Measurements from ENCODE around the gene L1CAM.

L1CAM gene, protein sequence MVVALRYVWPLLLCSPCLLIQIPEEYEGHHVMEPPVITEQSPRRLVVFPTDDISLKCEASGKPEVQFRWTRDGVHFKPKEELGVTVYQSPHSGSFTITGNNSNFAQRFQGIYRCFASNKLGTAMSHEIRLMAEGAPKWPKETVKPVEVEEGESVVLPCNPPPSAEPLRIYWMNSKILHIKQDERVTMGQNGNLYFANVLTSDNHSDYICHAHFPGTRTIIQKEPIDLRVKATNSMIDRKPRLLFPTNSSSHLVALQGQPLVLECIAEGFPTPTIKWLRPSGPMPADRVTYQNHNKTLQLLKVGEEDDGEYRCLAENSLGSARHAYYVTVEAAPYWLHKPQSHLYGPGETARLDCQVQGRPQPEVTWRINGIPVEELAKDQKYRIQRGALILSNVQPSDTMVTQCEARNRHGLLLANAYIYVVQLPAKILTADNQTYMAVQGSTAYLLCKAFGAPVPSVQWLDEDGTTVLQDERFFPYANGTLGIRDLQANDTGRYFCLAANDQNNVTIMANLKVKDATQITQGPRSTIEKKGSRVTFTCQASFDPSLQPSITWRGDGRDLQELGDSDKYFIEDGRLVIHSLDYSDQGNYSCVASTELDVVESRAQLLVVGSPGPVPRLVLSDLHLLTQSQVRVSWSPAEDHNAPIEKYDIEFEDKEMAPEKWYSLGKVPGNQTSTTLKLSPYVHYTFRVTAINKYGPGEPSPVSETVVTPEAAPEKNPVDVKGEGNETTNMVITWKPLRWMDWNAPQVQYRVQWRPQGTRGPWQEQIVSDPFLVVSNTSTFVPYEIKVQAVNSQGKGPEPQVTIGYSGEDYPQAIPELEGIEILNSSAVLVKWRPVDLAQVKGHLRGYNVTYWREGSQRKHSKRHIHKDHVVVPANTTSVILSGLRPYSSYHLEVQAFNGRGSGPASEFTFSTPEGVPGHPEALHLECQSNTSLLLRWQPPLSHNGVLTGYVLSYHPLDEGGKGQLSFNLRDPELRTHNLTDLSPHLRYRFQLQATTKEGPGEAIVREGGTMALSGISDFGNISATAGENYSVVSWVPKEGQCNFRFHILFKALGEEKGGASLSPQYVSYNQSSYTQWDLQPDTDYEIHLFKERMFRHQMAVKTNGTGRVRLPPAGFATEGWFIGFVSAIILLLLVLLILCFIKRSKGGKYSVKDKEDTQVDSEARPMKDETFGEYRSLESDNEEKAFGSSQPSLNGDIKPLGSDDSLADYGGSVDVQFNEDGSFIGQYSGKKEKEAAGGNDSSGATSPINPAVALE

DNA sequence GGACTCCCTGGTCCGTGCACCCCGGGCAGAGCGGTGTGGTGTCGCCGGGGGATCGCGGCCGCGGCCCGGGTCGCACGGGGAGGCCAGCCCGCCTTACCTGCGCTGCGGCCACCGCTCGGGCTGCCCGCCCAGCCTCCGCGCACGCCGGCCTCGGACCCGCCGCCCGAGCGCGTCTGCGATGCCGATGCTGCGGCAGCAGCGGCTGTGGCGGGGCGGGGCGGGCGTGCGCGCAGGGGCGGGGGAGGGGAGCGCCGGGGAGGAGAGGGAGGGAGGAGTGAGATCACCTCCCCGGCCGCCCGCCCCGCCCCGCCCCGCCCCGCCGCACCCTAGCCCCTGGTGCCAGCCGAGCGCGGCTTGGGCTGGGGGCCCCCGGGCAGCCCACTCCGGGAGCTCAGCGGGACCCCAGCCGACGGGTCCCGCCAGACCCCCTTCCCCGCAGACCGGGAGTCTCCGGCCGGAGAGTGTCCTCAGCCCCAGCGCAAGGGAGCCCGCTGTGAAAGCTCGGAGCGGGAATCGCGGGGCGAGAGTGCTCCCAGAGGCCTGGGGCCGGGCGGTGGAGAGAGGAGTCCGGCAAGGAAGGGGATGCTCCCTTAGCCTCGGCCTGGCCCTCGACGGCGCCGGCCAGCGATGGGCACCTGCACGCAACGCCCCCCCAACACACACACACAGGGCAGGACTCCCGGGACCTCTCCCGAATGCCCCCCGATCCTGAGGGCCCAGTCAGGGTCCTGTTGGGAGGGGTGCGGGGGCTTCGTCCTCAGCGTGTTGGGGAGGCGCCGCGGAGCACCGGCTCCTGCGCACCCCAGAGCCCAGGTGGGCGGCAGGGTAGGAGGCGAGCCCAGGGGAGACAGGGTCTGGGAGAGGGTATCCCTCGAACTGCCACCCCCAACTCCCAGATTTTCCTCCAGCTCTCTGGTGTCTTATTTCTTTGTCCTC, at the start of gene L1CAM:
Gene L1CAM (minus strand): TSS at position 206 of the 936 bp plus-strand sequence. CDS start 10,337 bp downstream, outside the sequence.
- DNase-seq, result peak; percentile 28

DNA sequence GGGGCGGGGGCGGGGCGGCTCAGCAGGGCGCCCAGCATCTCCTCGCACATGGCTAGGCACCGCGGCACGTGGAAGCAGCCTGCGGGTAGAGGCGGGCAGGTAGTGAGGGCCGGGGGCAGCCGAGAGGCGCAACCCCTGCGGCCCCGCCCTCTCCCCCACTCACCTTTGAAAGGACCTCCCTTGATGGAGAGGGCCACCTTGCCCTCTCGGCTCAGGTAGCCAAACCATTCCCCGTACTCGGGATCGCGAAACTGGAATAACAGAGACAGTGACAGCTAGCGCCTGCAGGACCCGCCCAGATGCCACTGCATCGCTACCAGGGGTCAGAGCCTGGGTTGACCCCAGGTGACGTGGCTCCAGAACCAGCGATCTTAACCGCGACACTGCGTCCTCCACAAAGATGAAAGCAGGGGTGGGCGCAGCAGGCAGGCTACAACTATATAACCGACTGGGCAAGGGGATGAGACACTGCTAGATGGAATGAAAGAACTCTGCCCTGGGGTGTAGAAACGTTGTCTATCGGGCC, 49.4 kb upstream of the L1CAM start:
- no peak for DNase-seq

DNA sequence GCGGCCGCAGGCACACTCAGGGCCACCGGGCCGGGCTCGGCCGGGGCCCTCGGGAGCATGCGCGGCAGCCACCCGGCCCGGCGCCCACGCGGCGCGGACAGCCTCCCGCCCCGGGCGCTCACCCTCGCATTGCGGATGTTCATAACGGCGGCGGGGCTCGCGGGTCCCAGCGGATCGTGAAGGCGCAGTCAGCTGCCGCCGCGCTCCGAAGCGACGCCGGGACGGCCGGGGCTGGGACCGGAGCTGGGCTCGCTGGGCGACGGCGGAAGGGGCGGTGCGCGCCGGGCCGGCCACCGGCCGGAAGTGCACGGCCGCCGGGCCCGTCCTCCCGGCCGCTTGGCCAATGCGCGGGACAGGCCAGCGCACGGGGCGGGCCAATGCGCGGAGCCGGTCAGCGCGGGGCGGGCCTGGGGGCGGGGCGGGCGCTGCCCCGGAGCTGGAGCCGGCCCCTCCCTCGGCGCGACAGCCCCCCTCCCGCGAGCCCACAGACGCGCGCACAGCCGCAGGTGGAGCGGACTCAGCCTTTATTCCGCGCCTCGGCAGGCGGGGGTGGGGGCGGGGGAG, 48.9 kb upstream of the L1CAM start, which contains the start of gene NAA10:
Gene NAA10 (minus strand): TSS at position 276 of the 564 bp plus-strand sequence. CDS start 133 bp downstream, at position 143.
- peak; percentile 61 for DNase-seq

DNA sequence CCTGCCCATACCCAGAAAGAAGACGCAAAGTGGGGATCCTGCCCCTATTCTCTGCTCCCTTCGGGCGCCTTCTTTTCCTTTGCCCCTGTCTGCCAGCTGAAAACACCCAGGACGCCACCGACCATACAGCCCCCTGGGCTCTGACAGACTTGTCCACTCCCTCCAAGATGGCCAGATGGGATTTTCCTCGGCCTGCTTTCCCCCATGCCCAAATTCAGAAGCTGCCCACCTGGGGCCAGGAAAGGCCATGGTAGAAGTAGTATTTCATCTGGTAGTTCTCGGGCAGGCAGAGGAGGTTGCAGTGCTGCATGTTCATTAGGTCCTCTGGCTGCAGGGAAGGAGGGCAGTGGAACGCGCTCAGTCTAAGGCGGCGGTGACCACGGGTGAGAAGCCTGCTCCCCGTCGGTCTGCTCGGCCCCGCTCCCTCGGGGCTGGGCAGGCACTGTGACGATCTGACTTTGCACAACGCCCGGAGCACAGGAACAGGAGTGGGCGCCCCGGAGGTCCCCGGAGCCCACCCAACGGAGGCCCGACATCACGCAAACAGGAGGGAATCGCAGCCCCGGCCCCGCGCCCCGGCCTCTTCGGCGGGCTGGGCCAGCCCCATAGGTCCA, 48.3 kb upstream of the L1CAM start:
- DNase-seq, result no peak

DNA sequence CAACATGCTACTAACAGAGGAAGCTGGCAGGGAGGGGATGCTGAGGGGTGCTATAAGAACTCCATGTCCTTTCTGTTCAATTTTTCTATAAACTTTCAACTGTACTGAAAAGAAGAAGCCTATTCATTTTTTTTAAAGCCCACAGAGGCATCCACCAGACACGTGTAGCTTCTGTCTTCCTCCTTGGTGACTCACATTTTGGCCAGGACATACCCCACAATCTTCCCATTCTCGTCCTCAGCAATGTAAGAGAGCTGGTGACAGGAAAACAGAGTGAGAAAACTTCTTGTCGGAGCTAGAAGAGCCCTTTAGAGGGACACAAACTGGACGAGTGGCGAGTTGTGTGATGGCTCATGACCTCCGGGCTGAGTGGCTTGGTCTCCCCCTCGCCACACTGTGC, 47.8 kb upstream of the L1CAM start:
- no peak for DNase-seq

DNA sequence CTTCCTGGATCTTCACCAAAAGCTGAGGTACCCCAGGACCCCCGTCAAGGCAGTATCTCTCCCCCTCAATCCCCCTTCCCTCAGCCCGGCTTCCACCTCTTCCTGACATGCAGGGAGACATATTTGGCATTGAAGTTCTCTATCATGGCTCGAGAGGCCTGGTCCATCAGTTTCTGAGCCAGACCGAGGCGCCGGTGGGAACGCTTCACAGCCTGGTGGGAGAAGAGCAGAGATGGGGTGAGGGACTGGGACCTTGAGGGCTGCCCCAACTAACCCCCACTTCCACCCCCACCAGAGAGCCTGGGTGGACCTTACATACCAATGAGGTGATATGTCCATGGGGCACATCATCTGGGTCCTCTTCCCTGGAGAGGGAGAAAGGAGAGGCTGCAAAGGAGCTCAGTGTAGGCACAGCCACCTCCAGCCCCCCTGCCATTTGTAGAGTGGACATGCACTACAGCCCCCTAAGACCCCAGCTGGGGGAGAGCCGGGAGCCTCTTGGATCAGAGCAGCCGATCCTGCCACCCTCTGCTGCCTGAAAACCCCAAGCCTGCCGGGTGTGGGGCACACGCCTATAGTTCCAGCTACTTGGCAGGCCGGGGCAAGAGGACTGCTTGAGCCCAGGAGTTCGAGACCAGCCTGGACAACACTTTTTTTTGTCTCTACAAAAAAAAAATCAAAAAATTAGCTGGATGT, 46.4 kb upstream of the L1CAM start:
- DNase-seq, result no peak

DNA sequence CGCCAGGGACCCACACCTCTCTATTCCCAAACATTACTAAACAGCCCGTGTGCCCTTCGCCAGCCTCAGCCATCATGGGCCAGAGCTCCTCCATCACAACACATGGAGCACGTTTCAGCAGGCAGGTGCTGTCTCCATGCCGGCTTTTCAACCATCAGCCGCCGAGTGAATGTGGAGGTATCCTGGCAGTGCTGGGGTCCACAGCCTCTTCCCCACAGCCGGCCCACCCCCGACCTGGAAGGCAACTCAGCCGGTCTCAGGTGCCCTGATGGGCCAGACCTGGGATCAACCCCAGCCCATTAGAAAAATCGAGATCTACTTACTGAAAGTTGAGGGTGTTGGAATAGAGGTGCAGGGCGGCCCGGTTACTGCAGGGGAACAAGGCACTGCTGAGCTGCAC, 45.8 kb upstream of the L1CAM start:
- no peak for DNase-seq

DNA sequence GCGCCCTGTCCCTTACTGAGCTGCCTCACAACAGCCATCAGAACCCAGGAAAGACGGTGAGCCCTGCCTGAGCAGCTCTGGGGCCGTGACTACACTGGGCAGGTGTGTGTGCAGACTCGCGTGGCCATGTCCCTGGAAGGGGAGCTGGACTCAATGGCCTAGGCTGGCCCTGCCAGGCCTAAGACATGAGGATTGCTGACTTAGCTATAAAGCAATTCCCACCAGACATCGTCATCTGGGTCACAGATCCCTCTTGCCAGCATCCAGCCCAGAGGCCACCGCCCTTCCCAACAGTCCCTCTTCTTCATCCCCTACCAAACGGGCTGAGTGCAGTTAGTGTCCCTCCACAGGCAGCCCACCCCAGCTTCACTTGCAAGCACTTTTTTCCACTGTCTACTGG, 45.2 kb upstream of the L1CAM start:
- DNase-seq, result no peak

DNA sequence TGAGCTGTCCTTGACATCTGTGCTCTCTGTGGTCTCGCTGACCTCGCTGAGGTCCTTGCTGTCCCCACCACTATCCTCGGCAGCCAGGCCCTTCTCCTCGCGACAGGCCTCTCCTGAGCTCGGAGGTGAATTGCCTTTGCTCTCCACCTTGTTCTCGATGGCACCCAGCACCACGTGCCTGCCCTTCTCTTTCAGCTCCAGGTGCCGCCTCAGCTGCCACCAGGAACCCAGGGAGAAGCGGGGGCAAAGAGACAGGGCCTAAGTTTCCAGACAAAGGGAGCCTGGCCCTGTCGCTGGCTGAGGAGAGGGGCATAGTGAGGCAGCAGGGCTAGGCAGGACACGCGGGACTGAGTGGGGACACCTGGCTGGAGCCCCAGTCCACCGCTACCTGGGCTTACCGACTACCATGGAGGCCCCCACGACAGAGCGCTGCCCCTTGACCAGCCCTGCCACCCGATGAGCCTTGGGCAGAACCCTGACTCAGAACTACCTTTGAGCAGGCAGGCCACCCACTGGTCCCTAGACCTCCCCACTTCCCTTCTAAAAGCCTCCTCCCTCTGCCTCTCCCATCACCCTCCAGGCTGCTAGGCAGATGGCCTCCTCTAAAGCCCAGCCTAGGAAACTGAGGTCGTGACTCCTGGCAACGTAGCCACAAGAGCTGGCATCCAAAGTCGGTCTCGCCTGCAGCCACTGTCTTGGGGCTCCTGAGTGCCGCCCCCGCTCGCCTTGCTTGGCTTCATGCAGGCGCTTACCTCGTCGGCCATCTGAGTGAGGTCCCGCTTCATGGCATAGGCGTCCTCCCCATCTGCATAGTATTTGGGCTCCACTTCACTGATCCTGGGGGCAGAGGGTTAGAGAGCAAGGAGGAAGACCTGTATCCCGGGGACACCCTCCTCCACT, 44.3 kb upstream of the L1CAM start:
- DNase-seq, result no peak

DNA sequence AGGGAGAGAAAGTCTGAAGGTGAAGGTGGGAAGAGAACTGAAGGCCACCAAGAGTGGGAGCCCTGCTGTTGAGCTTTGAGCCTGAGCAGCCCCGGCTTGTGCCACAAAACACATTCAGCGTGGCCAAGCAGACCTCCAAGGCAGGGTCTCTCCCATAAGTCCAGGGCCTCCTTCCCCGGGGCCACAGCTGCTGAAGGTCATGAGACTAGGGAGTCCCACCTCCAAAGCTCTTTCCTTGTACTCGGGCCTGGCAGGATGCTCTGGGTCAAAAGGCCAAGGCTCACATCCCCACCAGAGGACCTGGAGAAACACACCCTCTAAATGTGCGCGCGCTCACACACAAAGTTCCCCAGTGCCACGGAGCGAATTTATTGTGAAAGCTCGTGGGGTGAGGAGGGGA, 43.6 kb upstream of the L1CAM start:
- no peak for DNase-seq

DNA sequence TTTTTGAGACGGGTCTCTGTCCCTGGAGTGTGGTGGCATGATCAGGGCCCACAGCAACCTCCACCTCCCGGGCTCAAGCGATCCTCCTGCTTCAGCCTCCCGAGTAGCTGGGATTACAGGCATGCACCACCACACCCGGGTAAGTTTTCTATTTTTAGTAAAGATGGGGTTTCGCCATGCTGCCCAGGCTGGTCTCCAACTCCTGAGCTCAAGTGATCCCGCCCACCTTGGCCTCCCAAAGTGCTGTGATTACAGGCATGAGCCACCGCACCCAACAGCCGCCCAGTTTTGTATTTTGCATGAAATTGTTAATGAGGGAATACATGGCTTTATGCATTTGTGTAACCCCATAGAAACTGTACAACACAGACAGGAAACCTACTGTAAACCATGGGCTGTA, 42.9 kb upstream of the L1CAM start:
- peak; percentile 24 for DNase-seq

DNA sequence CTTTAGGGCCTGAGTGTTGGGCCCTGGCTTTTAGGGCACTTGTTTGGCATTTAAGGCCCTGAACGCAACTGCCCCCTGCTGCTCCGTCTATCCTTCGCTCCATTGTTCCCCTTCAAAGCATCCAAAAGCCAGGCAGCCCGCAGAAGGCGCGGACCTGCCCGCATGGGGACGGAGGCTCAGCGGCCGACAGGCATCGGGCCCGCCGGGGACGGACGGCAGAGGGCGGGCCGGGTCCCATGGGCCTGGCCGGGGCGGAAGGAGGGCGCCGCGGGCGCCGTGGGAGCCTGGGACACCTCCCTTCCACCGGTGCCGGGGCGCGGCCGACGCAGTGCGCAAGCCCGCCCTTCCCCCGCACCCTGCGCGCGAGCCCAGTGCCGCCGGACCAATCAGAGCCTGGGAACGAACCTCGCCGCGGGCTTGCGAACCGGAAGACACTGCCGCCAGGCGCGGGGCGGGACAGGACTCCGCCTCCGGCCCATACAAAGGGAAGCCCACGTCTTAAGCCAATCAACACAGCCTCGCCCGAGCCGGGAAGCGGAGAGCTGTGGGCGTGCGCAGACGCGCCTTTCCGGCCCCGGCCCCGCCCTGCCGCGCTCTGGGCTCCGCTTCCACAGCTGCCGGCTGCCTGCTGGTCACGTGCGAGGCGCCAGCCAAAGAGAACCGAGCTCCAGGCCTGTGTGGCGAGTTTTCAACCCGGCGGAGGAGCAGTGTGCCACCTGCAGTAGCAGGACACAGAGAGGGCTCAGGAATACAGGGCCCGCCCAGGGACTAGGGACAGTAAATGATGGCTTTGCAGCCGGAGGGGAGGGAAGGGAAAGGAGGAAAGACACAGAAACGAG, 42.2 kb upstream of the L1CAM start:
- peak; percentile 94 for DNase-seq

DNA sequence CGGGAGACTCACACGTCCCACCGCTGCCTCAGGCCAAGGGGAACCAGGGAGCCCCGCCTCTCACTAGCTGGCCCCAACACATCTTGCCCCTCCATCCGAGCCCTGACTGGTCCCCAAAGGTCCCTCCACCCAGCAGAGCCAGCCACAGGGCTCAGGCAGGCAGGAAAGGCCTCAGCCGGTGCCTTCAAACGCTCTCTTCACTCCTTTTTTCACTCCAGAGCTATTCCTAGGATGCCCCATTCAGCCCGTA, 41.6 kb upstream of the L1CAM start:
- no peak for DNase-seq

DNA sequence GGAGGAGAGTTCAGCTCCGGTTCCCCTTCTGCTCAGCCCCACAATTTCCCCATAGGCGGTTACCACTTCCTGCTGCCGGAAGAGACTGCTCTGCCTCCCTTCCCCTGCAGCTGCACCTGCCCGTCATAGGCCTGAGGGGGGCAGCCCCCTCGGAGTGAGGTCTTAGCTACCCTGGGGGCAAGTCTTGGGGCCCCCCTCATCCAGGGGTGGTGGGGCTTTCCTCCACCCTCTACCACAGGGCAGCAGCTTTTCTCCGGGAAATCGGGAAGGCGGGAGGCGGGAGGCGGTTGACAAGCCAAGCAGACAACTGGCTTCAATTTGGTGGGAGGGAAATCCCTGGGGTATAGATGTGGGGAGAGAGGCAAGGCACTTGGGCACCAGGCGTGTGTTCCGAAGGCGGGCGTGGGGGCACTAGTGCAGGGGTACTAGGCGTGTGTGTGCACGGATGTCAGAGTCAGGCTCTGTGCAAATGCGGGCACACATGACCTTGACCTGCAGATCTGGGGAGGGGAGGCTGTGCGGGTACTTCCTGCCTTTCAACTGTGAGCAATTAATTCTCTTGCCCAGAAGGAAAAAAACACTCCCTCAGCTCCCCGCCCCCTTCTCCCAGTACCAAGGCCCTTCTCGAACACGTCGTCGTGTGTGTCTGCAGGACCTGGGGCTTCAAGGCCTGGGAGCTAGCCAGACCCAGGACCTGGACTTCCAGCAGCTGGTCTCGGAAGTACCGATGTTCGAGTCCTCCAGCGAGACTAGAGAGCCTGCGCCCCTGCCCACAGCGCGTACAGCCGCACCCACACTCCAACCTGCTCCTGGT, 41.1 kb upstream of the L1CAM start:
- peak; percentile 76 for DNase-seq

DNA sequence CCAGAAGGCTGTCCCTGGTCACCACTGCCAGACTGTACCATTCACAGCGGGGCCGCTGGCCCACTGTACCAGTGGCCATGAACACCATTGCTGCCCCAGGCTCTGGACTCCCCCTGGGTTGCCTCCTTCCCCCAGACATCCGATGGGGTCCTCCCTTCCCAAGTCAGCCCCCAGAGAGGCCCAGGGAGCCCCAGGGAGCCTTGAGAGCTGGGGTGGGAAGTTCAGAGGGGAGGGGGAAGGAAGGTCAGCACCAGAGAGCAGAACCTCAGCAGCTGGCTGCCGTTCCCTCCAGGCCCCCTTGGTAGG, 40.5 kb upstream of the L1CAM start:
- DNase-seq, result no peak

DNA sequence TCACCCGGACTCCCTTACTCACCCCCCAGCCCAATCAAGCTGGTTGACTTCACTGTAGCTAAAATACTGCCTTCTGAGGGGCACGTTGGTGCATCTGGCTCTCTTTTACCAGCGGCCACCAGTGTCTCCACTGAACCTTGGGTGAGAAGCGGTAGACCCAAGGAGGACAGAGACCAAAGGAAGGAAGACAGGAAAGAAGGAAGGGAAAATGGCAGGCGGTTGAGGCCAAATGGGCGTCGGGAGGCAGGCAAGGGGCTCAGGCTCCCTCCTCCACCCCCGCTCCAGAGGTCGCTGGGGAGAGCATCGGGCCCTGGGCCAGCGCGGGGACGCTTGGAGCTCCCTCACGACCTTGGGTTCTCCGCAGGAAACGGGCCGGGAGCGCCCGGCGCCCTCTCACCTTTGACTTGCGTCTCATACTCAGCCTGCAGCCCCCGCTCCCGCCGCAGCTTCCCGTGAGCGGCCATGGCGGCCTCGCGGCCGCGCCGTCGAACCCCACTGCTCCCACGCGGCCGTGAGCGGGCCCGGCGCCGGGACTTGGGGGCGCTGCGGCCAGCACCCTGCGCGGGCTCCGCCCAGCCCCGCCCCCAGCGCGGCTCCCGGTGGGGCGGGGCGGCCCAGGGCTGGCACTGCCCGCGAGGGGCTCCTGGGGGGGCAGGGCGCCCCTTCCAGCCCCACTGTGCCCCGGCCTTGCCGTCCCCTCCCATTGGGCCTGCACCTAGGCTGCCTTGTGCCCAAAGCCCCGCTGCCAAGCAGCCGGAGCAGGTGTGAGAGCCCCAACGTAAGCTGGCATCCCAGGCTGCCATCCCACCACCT, 40.0 kb upstream of the L1CAM start, which contains the start of gene ARHGAP4:
Gene ARHGAP4 (minus strand): TSS at position 526 of the 813 bp plus-strand sequence. CDS start 62 bp downstream, at position 464.
- DNase-seq, result peak; percentile 76

DNA sequence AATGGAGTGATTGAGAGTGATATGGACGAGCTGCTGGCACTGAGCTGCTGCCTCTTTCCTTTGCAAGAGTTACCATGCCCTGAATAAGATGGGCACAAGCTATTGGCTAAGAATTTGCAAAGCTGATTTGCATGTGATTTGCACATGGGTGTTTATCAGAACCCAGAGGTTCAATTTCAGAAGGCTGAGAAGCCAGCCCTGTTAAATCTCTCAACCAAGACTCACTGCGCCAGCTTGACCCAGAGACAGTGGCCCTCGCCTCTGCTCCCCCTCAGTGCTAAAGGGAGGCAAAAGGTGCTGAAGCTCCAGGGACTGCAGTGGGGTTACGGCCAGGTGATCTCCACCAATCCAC, 39.4 kb upstream of the L1CAM start:
- no peak for DNase-seq
